ENCODE data around the gene SH3TC1. TPM values are rescaled to one million over a fixed set of nuclear protein-coding genes. Genes with fewer than 3 reads are reported as not detected.

SH3TC1 gene
- total and polyA plus RNA-seq, 10 donors: 23.3 to 157 (median 62.0) TPM

- 78 to 86% (median 83%) methylated on average over 29 of the region's 29 CpGs for WGBS, 5 donors
- Histone ChIP-seq H3K27me3 (replicated peaks in 1 of 7) (peaks cover 0 to 11% (median 0%) of the 10 kb centered on the region in 7 donors), H3K9me3 (no peaks in the 10 kb centered on the region), H3K27ac (peak overlapping the region in 1 of 8 donors; percentile 21), H3K4me3 (peak overlapping the region in 1 of 8 donors; percentile 15), H3K4me1 (peaks cover 0 to 12% (median 0%) of the 10 kb centered on the region in 6 donors), H3K36me3 (peaks cover 0 to 29% (median 0%) of the 10 kb centered on the region in 6 donors)
- TF ChIP-seq POLR2AphosphoS5 (IDR thresholded peaks at IDR 0.05) (no peak), CTCF (IDR thresholded peaks at IDR 0.05 in 8 of 11, conservative IDR thresholded peaks at IDR 0.05 in 3 of 11) (no peak), POLR2A (IDR thresholded peaks at IDR 0.05) (no peak)
- DNase-seq: peak; percentile 58
- intact Hi-C loops (cut with DNase I; ENCODE audit: low total_unique reads): no loop called here
These were observed 91.0 kb downstream of the SH3TC1 start for GRCh38 chr4:8289956-8290700.

DNA sequence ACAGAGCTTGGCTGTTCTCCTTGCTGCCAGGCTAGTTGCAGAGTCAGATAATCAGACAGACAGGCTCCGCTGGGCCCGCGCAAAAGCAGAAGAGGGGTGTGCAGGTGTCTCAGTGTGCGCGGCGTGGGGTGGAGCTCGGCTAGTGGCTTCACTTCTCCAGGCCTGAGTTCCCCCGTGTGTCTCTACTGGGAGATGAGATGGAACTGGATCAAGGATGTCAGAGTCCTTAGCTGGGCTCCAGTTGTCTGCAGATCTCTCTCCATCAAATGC, 91.5 kb downstream of the SH3TC1 start:
- Histone ChIP-seq H3K4me1 (peaks cover 0 to 12% (median 0%) of the 10 kb centered on the region in 6 donors), H3K27ac (peak overlapping the region in 1 of 8 donors; percentile 21), H3K4me3 (peak overlapping the region in 1 of 8 donors; percentile 15), H3K27me3 (replicated peaks in 1 of 7) (peaks cover 0 to 11% (median 0%) of the 10 kb centered on the region in 7 donors), H3K36me3 (peaks cover 0 to 31% (median 0%) of the 10 kb centered on the region in 6 donors), H3K9me3 (no peaks in the 10 kb centered on the region)
- TF ChIP-seq POLR2AphosphoS5 (IDR thresholded peaks at IDR 0.05): no peak
- TF ChIP-seq CTCF (IDR thresholded peaks at IDR 0.05 in 8 of 11, conservative IDR thresholded peaks at IDR 0.05 in 3 of 11): no peak
- no peak for TF ChIP-seq POLR2A (IDR thresholded peaks at IDR 0.05)
- intact Hi-C loops (cut with DNase I; ENCODE audit: low total_unique reads): no loop called here
- WGBS, 5 donors: 58 to 95% (median 85%) methylated on average over 7 to 8 of the region's 8 CpGs
- DNase-seq: peak; percentile 73

Other genes starting within 250 kb of the SH3TC1 start
- 100 to 1,000 TPM in 4 of 7 donors, 10 to 100 TPM in 3; 41.8 to 127 (median 100) TPM for gene ABLIM2, start 40.5 kb upstream of the SH3TC1 start, total RNA-seq
- 10 to 100 TPM; 11.8 to 49.8 (median 26.6) TPM for gene ABLIM2, start 40.5 kb upstream of the SH3TC1 start, polyA plus RNA-seq
- 1 to 10 TPM; 1.2 to 5.5 (median 3.1) TPM for gene HTRA3, start 70.5 kb downstream of the SH3TC1 start, total RNA-seq
- 1 to 10 TPM in 2 of 3 donors, under 1 TPM in 1; 0.26 to 2.5 (median 1.9) TPM for gene HTRA3, start 70.5 kb downstream of the SH3TC1 start, polyA plus RNA-seq
- 10 to 100 TPM; 16.1 to 26.5 (median 21.7) TPM for gene ACOX3, start 241.4 kb downstream of the SH3TC1 start, total RNA-seq
- gene ACOX3, start 241.4 kb downstream of the SH3TC1 start, polyA plus RNA-seq: 10 to 100 TPM; 11.3 to 16.1 (median 15.0) TPM
- gene TRMT44, start 241.5 kb downstream of the SH3TC1 start, total RNA-seq: 10 to 100 TPM; 18.9 to 28.3 (median 25.2) TPM
- 1 to 10 TPM; 5.7 to 8.0 (median 5.9) TPM for gene TRMT44, start 241.5 kb downstream of the SH3TC1 start, polyA plus RNA-seq